ENCODE results near the gene CDH24. TPM values are rescaled to one million over a fixed set of nuclear protein-coding genes. Genes with fewer than 3 reads are reported as not detected.

Gene CDH24
- total and polyA plus RNA-seq, 8 donors, result 1.2 to 14.3 (median 3.7) TPM; not detected in 1

DNA sequence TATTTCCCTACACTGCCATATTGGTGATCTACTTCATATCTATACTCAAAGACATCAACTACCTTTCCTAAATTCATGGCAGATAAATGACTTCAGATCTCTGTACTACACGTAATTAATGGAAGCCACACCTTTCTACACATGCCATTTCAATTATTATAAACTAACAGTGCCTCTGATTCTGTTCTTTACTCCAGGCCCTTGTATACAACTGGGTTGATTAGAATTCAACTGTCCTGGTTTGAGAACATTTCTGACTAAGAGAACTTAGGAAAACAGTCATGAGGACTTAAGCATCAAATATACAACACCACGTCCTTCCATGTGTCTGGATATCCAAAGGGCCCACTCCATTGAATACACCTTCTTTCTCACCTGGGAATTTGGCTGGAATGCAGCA lies 35.8 kb upstream of the CDH24 start:
- Histone ChIP-seq H3K4me1 (peaks cover 19 to 56% (median 44%) of the 10 kb centered on the region in 4 donors), H3K36me3 (peaks cover 33 to 59% (median 59%) of the 10 kb centered on the region in 4 donors), H3K27ac (no peak overlapping the region), H3K27me3 (no peaks in the 10 kb centered on the region), H3K9me3 (no peaks in the 10 kb centered on the region), H3K4me3 (peak overlapping the region in 3 of 4 donors; percentile 66 to 84 (median 67))
- intact Hi-C loops (cut with DNase I; ENCODE audit: low total_unique reads), result no loop called here
- no peak for TF ChIP-seq EP300 (IDR thresholded peaks at IDR 0.05)
- no peak for TF ChIP-seq POLR2AphosphoS5 (IDR thresholded peaks at IDR 0.05)
- TF ChIP-seq POLR2A (IDR thresholded peaks at IDR 0.05), result no peak
- TF ChIP-seq, protein P1, sequence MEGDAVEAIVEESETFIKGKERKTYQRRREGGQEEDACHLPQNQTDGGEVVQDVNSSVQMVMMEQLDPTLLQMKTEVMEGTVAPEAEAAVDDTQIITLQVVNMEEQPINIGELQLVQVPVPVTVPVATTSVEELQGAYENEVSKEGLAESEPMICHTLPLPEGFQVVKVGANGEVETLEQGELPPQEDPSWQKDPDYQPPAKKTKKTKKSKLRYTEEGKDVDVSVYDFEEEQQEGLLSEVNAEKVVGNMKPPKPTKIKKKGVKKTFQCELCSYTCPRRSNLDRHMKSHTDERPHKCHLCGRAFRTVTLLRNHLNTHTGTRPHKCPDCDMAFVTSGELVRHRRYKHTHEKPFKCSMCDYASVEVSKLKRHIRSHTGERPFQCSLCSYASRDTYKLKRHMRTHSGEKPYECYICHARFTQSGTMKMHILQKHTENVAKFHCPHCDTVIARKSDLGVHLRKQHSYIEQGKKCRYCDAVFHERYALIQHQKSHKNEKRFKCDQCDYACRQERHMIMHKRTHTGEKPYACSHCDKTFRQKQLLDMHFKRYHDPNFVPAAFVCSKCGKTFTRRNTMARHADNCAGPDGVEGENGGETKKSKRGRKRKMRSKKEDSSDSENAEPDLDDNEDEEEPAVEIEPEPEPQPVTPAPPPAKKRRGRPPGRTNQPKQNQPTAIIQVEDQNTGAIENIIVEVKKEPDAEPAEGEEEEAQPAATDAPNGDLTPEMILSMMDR (IDR thresholded peaks at IDR 0.05), result no peak
- no peak for DNase-seq
- WGBS, 5 donors, result 49 to 80% (median 63%) methylated on average over 2 of the region's 2 CpGs

DNA sequence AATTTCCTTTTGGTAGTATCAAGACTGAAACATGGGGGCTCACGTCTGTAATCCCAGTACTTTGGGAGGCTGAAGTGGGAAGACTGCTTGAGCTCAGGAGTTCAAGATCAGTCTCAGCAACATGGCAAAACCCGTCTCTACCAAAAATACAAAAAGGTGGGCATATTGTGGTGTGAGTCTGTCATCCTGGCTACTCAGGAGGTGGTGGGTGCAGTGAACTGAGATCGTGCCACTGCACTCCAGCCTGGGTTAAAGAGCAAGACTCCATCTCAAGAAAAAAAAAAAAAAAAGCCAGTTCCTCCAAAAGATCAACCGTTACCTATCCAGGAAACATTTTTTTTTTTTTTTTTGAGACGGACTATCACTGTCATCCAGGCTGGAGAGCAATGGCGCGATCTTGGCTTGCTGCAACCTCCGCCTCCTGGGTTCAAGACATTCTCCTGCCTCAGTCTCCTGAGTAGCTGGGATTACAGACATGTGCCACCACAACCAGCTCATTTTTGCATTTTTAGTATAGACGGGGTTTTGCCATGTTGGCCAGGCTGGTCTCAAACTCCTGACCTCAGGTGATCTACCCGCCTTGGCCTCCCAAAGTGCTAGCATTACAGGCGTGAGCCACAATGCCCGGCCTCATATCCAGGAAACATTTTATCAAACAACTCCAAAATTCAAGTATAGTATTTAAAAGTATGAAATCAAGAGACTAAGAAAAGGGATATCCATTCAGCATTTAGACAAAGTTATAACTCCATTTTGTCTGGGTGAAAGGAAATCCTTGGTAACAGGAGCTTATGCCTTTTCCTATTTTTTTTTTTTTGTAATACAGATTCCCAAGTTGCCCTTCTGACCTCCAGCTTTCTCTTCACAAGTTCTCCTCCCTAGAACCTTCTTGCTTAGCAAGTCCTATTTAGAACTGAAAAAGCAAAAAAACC lies 34.2 kb upstream of the CDH24 start:
- no peak overlapping the region for H3K27ac ChIP-seq
- H3K9me3 ChIP-seq, result no peaks in the 10 kb centered on the region
- no peak for DNase-seq
- peaks cover 39 to 67% (median 67%) of the 10 kb centered on the region in 4 donors for H3K36me3 ChIP-seq
- no peaks in the 10 kb centered on the region for H3K27me3 ChIP-seq
- intact Hi-C loops (cut with DNase I; ENCODE audit: low total_unique reads), result no loop called here
- TF ChIP-seq EP300 (IDR thresholded peaks at IDR 0.05) (no peak), POLR2AphosphoS5 (IDR thresholded peaks at IDR 0.05) (no peak), POLR2A (IDR thresholded peaks at IDR 0.05) (no peak)
- TF ChIP-seq, protein P1 (IDR thresholded peaks at IDR 0.05), result no peak
- H3K4me1 ChIP-seq, result peaks cover 10 to 54% (median 36%) of the 10 kb centered on the region in 4 donors
- H3K4me3 ChIP-seq, result no peak overlapping the region
- 78 to 88% (median 82%) methylated on average over 12 of the region's 12 CpGs for WGBS, 5 donors

DNA sequence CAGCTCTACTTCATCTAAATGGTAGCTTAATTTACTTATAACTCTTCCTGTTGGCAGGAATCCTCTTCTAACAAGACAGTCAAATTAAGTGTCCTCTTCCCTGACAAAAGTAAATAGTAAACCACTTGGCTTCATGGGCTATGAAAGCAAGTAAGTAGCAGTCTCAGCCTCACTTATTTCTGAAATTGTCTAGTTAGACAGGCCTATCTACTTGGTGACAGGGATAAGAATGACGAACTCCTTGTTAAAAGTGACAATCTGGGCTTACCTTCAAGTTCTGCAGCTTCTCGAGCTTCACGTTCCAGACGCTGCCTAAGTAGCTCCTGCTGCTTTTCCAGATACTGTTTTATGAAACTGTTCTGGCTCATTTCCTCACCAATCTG lies 32.9 kb upstream of the CDH24 start:
- H3K36me3 ChIP-seq, result peaks cover 51 to 80% (median 80%) of the 10 kb centered on the region in 4 donors
- intact Hi-C loops (cut with DNase I; ENCODE audit: low total_unique reads), result no loop called here

More for the DNA sequence above, 32.9 kb upstream of the CDH24 start:
- H3K9me3 ChIP-seq, result no peaks in the 10 kb centered on the region
- DNase-seq, result no peak
- 77 to 87% (median 83%) methylated on average over 4 of the region's 4 CpGs for WGBS, 5 donors
- H3K27me3 ChIP-seq, result no peaks in the 10 kb centered on the region
- H3K4me1 ChIP-seq, result peaks cover 20 to 59% (median 46%) of the 10 kb centered on the region in 4 donors
- no peak overlapping the region for H3K27ac ChIP-seq
- TF ChIP-seq, protein P1 (IDR thresholded peaks at IDR 0.05), result no peak
- no peak for TF ChIP-seq POLR2AphosphoS5 (IDR thresholded peaks at IDR 0.05)
- no peak for TF ChIP-seq EP300 (IDR thresholded peaks at IDR 0.05)
- no peak for TF ChIP-seq POLR2A (IDR thresholded peaks at IDR 0.05)
- no peak overlapping the region for H3K4me3 ChIP-seq

All from stomach (tissue), 9 donors.